ENCODE measurements around the gene RPS6KB1. TPM values are rescaled to one million over a fixed set of nuclear protein-coding genes. Genes with fewer than 3 reads are reported as not detected.

RPS6KB1 gene
- total and polyA plus RNA-seq, 9 of the 15 experiments (the other 6 are each of a cell fraction or from before 2014, with no cell fraction given): 8.8 to 60.7 (median 35.1) TPM

DNA sequence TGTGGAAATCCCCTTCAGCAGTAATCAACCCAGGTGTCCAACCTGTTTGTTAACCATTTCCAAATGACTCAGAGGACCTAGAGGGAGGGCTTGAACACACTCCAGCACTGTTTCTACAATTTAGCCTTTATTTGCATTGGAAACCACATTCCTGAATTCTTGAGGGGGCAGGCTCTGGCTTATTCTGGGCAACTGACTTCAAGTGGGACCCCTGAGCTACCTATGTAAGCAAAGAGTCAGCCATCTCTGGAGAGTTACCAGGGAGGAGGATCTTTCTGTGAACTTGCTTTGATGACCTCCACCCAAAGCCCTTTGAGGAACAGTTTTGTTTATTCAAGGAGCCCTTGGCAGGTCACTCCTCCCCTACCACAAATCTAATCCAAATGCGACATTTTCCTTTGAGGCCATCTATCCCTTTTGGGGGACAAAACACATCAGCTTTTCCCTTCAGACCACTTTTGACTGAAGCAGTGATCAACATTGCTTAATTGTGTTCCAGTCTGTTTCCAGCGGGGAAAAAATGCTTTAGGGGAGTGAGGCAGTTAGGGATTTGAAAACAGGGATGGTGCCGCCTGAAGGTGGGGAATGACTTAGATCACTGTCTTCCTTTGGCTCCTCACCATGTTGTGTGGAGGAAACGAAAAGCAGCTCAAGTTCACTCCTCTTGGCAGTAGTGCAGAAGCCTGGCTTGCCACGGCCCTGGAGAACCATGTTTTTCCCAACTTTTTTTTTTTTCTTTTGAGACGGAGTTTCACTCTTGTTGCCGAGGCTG lies 46.3 kb upstream of the RPS6KB1 start:
- BruUV-seq (replicated peaks): no TSS peak
- H3K9ac ChIP-seq (ENCODE audit: insufficient read depth in 1 of 2, low read depth in 2 of 2, low read length in 2 of 2): no peak overlapping the region; a peak in 1 of 4 replicates
- 64% methylated on average over 6 of the region's 7 CpGs for WGBS (ENCODE audit: insufficient coverage, low coverage, missing lambda C conversion rate)
- H3K36me3 ChIP-seq (ENCODE audit: control insufficient read depth, insufficient read depth, low read length): peaks cover 7% of the 10 kb centered on the region; the same call in 2 of the 3 replicates
- DNase-seq (ENCODE audit: extremely low read depth in 1 of 4, low spot score in 3 of 4): peak in 1 of 4 experiments; percentile 21
- H3K4me2 ChIP-seq (ENCODE audit: insufficient read depth, low read length): no peak overlapping the region
- CTCF ChIA-PET (ENCODE audit: low intra/inter-chr PET ratio): interaction anchor here (0.5 kb wide), 1 partner anchor 96 kb away, joined by 3 read pairs; no protein-coding TSS in a partner anchor
- H2AFZ ChIP-seq (ENCODE audit: low read depth, low read length): no peak overlapping the region; the same call in 1 of the 2 replicates
- no peak overlapping the region for H3K4me3 ChIP-seq
- H3K27me3 ChIP-seq (ENCODE audit: control insufficient read depth in 2 of 2, insufficient read depth in 2 of 2, low read length in 2 of 2): no peaks in the 10 kb centered on the region
- intact Hi-C loops (cut with micrococcal nuclease): no loop called here
- POLR2A ChIA-PET: interaction anchor here (0.6 to 2.0 kb wide), 4 partner anchors 26 to 1037 kb away, joined by 3 to 13 read pairs (median 3); no protein-coding TSS in a partner anchor
- ATAC-seq: no peak
- H3K4me1 ChIP-seq (replicated peaks in 1 of 2; ENCODE audit: control insufficient read depth in 2 of 2, insufficient read depth in 2 of 2, low read length in 2 of 2): peaks cover 20 to 42% of the 10 kb centered on the region in 2 experiments
- H3K9me1 ChIP-seq (ENCODE audit: control insufficient read depth, insufficient read depth, low read length): no peaks in the 10 kb centered on the region
- FAIRE-seq: no peak
- no peaks in the 10 kb centered on the region for H3K9me3 ChIP-seq (replicated peaks; ENCODE audit: control insufficient read depth, insufficient read depth, low read depth, low read length)
- no peaks in the 10 kb centered on the region for H4K20me1 ChIP-seq (replicated peaks; ENCODE audit: control insufficient read depth, insufficient read depth, low read length)
- in situ Hi-C loops (cut with MboI): loop anchor here (5.0 kb wide), 1 partner anchor 89 kb away; no protein-coding TSS in a partner anchor
- H3K27ac ChIP-seq (ENCODE audit: extremely low read depth, low read depth, low read length): peak overlapping the region; percentile 20; the same call in 1 of the 3 replicates
- peaks cover 18% of the 10 kb centered on the region for H3K79me2 ChIP-seq (ENCODE audit: control insufficient read depth, insufficient read depth, low read length)
- TF ChIP-seq EWSR1 (IDR thresholded peaks at IDR 0.05; ENCODE audit: borderline replicate concordance, low read depth, partially characterized antibody) (peak; percentile 32), KLF10 (CRISPR knock-in tag; IDR thresholded peaks at IDR 0.05) (0 out of 2 replicates have a peak, but pooled peaks have one; percentile 9), MTA1 (IDR thresholded peaks at IDR 0.05; ENCODE audit: borderline replicate concordance) (0 out of 2 replicates have a peak, but pooled peaks have one; percentile 38)
- TF ChIP-seq, protein P1, sequence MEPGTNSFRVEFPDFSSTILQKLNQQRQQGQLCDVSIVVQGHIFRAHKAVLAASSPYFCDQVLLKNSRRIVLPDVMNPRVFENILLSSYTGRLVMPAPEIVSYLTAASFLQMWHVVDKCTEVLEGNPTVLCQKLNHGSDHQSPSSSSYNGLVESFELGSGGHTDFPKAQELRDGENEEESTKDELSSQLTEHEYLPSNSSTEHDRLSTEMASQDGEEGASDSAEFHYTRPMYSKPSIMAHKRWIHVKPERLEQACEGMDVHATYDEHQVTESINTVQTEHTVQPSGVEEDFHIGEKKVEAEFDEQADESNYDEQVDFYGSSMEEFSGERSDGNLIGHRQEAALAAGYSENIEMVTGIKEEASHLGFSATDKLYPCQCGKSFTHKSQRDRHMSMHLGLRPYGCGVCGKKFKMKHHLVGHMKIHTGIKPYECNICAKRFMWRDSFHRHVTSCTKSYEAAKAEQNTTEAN (CRISPR knock-in tag; IDR thresholded peaks at IDR 0.05): no peak
- TF ChIP-seq, protein P2, sequence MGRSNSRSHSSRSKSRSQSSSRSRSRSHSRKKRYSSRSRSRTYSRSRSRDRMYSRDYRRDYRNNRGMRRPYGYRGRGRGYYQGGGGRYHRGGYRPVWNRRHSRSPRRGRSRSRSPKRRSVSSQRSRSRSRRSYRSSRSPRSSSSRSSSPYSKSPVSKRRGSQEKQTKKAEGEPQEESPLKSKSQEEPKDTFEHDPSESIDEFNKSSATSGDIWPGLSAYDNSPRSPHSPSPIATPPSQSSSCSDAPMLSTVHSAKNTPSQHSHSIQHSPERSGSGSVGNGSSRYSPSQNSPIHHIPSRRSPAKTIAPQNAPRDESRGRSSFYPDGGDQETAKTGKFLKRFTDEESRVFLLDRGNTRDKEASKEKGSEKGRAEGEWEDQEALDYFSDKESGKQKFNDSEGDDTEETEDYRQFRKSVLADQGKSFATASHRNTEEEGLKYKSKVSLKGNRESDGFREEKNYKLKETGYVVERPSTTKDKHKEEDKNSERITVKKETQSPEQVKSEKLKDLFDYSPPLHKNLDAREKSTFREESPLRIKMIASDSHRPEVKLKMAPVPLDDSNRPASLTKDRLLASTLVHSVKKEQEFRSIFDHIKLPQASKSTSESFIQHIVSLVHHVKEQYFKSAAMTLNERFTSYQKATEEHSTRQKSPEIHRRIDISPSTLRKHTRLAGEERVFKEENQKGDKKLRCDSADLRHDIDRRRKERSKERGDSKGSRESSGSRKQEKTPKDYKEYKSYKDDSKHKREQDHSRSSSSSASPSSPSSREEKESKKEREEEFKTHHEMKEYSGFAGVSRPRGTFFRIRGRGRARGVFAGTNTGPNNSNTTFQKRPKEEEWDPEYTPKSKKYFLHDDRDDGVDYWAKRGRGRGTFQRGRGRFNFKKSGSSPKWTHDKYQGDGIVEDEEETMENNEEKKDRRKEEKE (IDR thresholded peaks at IDR 0.05; ENCODE audit: borderline replicate concordance in 1 of 2, control insufficient read depth in 1 of 2, low read depth in 2 of 2, low read length in 1 of 2): peak in 1 of 2 experiments; percentile 53; a peak in 1 of 4 replicates
- TF ChIP-seq, protein P3, sequence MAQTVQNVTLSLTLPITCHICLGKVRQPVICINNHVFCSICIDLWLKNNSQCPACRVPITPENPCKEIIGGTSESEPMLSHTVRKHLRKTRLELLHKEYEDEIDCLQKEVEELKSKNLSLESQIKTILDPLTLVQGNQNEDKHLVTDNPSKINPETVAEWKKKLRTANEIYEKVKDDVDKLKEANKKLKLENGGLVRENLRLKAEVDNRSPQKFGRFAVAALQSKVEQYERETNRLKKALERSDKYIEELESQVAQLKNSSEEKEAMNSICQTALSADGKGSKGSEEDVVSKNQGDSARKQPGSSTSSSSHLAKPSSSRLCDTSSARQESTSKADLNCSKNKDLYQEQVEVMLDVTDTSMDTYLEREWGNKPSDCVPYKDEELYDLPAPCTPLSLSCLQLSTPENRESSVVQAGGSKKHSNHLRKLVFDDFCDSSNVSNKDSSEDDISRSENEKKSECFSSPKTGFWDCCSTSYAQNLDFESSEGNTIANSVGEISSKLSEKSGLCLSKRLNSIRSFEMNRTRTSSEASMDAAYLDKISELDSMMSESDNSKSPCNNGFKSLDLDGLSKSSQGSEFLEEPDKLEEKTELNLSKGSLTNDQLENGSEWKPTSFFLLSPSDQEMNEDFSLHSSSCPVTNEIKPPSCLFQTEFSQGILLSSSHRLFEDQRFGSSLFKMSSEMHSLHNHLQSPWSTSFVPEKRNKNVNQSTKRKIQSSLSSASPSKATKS (CRISPR knock-in tag; IDR thresholded peaks at IDR 0.05): no peak
- TF ChIP-seq, protein P4, sequence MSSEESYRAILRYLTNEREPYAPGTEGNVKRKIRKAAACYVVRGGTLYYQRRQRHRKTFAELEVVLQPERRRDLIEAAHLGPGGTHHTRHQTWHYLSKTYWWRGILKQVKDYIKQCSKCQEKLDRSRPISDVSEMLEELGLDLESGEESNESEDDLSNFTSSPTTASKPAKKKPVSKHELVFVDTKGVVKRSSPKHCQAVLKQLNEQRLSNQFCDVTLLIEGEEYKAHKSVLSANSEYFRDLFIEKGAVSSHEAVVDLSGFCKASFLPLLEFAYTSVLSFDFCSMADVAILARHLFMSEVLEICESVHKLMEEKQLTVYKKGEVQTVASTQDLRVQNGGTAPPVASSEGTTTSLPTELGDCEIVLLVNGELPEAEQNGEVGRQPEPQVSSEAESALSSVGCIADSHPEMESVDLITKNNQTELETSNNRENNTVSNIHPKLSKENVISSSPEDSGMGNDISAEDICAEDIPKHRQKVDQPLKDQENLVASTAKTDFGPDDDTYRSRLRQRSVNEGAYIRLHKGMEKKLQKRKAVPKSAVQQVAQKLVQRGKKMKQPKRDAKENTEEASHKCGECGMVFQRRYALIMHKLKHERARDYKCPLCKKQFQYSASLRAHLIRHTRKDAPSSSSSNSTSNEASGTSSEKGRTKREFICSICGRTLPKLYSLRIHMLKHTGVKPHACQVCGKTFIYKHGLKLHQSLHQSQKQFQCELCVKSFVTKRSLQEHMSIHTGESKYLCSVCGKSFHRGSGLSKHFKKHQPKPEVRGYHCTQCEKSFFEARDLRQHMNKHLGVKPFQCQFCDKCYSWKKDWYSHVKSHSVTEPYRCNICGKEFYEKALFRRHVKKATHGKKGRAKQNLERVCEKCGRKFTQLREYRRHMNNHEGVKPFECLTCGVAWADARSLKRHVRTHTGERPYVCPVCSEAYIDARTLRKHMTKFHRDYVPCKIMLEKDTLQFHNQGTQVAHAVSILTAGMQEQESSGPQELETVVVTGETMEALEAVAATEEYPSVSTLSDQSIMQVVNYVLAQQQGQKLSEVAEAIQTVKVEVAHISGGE (CRISPR knock-in tag; IDR thresholded peaks at IDR 0.05): peak in 1 of 3 experiments; percentile 94; a peak in 2 of 6 replicates
